GM18505 (cell line): ENCODE measurements around the gene RUNX2.

Experiments used
- ATAC-seq: cut with Tn5 transposase; IDR thresholded peaks from one replicate; pipeline ENCODE4 v1.9.1; 2021; ENCODE audit not compliant: unreplicated experiment
- POLR2A ChIP-seq: IDR thresholded peaks from 4 replicates; pipeline ENCODE4 v1.6.1; 2011; ENCODE audit warnings: borderline replicate concordance; ENCODE audit not compliant: insufficient read depth, insufficient read length; ENCODE audit errors: extremely low read depth

RUNX2 gene

DNA sequence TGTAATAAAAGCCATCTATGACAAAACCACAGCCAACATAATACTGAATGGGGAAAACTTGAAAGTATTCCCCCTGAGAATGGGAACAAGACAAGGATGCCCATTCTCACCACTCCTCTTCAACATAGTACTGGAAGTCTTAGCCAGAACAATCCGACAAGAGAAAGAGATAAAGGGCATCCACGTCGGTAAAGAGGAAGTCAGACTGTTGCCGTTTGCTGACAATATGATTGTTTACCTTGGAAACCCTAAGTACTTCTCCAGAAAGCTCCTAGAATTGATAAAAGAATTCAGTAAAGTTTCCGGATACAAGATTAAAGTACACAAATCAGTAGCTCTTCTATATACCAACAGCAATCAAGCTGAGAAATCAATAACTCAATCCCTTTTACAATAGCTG lies 14.0 kb upstream of the RUNX2 start:
- TF ChIP-seq POLR2A, result no peak
- no peak for ATAC-seq

DNA sequence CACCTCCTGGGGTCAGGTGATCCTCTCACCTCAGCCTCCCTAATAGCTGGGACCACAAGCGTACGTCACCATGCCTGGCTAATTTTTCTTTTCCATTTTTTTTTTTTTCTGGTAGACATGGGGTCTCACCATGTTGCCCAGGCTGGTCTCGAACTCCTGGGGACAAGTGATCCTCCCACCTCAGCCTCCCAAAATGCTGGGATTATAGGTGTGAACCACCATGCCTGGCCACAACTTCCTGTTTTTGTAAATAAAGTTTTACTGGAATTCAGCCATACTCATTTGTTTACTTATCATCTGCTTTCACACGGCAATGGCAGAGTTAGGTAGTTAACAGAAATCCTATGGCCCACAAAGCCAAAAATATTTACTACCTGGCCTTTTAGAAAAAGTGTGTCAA lies 7.8 kb upstream of the RUNX2 start:
- no peak for TF ChIP-seq POLR2A
- ATAC-seq, result no peak

DNA sequence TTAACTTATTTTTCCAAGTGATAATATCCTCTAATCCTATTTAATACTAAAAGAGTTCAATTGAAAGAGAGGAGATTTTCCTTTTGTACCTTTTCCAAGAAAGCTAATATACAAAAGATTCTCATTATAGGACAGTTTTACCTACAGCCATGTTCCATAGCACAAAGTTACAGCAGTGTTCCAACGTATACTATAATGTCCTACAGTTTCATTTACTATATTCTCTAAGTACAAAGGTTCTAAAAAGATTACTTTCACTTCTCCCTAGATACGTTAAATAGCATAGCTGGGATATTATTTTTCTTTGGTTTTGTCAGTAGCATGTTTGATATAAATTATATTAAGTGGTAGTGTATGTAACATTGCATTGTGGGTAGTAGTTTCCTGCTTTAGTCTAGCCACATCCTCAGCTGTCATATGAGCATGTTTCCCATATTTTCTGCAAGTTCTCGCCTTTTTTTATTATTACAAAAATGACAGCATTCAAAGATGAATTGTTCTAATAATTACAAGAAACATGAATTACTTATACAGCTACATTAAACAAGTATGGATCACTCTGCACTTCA lies 4.4 kb upstream of the RUNX2 start:
- no peak for TF ChIP-seq POLR2A
- ATAC-seq, result no peak

DNA sequence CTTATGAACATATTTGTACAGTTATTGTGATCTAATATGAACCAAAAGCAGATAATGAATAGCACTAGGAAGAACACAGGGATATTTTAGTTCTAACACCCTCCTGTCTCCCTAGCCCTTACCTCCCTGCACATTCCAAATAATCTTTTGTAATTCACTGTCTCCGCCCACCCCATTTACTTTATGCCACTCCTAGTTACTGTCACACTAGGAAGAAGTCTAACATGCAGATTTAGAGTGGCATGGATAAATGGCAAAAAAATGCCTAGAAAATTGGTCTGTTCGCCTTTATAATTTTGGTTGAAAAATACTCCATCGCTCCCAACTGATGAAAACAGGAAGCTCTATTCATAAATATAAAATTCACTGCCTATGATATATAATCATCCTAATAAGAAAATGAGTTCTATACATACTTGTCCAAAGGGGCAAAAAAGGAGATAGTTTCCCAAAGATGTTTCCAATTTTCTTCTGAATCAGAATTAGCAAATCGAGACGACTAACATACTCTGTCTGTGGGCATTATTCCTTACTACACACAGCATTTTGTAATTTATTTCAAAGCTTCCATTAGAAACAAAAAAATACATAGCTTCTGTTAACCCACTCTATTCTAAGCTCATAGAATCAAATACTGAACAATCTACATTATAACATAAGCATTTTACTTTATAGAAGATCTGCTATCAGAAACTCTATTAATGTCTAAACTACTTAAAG lies 1.3 kb upstream of the RUNX2 start:
- ATAC-seq, result no peak

DNA sequence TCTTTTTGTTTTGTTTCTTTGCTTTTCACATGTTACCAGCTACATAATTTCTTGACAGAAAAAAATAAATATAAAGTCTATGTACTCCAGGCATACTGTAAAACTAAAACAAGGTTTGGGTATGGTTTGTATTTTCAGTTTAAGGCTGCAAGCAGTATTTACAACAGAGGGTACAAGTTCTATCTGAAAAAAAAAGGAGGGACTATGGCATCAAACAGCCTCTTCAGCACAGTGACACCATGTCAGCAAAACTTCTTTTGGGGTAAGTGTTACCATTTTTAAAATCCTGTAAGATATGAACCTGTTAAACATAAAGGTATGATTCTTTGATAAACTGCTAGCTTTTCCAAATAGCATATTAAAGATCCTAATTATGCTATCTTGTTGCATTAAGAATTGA lies 393 bp downstream of the RUNX2 start:
- TF ChIP-seq POLR2A, result no peak
- ATAC-seq, result no peak

More for the DNA sequence above, 1.3 kb upstream of the RUNX2 start:
- no peak for TF ChIP-seq POLR2A

DNA sequence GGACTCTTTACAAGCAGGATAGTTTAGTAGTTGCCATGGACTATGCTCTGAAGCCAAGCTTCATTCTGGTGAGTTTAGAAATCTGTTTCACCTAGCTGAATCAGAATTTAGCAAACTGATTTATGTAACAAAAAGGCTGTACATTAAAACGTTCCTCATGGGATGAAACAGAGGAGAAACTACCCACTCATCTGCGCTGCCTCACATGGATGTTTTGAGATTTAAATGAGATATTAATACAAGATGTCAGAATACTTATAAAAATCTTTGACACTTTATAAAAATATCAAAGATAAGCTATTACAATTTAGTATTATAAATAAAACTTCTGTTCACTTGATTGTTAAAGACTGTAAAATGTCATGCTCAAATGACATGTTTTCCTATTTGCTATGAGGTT lies 16.8 kb downstream of the RUNX2 start:
- TF ChIP-seq POLR2A, result no peak
- no peak for ATAC-seq

DNA sequence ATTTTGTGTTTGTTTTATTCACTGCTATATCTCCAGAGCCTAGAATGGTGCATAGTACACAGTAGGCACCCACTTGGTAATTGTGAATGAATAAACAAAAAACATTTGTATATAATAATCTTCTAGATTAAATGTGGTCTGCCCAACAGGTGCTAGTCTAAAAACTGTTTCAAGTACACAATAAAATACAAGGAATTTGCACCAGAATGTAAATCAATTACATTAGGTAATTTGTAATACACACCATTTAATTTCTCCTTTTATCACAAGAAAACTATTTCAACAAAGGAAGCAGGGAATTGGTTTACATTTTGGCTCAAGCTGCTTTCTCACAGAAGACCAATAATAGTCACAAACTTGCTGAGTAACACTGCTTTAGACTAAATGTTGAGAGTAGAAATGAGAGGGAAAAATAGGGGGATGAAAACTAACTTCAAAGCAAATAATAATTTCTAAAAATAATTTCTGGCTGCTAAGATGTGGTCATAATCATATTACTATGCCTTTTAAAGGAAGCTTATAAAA lies 22.1 kb downstream of the RUNX2 start:
- no peak for ATAC-seq
- TF ChIP-seq POLR2A, result no peak

DNA sequence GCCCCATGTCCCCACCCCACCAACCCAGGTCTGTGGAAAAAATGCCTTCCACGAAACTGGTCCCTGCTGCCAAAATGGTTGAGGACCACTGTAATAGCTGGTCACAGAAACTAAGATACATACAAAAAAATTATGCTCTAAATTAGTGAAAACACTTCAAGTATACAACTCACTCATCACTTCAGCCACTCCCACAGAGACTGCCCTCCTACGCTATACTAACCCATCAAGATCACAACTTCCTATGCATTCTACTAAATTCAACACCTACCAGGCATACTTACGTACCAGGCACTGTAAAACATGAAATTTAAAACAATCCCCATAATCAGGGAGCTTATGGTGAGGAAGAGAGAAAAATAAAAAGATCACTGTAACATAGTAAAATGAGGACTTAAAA lies 22.9 kb downstream of the RUNX2 start:
- TF ChIP-seq POLR2A, result no peak
- no peak for ATAC-seq

DNA sequence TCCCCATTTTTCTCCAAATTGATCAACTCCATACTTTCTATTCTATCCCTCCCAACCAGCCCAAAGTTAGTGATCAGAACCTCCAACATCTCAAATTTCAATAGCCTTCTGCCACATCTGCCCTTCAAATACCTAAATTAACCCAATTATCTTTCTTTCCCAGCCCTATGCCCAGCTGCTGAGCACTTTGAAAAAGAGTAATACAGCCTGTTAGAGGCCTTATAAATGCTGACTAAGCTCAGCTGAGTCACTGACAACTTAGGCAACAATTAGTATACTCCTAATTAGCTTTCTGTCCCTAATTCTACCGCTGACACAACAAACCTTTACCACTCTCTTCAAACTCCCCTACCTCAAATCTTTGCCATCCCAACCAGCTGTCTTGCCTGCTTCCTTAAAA lies 23.5 kb downstream of the RUNX2 start:
- ATAC-seq, result no peak
- TF ChIP-seq POLR2A, result no peak

- ATAC-seq, result no peak
Measured at GRCh38 chr6:45353654-45354053, 25.5 kb downstream of the RUNX2 start.

GRCh38 chr6:45364466-45364865 lies 36.3 kb downstream of the RUNX2 start:
- no peak for TF ChIP-seq POLR2A
- ATAC-seq, result no peak

More at GRCh38 chr6:45353654-45354053, 25.5 kb downstream of the RUNX2 start:
- TF ChIP-seq POLR2A, result no peak

- no peak for ATAC-seq
- no peak for TF ChIP-seq POLR2A
Measured at GRCh38 chr6:45365036-45365435, 36.9 kb downstream of the RUNX2 start.

DNA sequence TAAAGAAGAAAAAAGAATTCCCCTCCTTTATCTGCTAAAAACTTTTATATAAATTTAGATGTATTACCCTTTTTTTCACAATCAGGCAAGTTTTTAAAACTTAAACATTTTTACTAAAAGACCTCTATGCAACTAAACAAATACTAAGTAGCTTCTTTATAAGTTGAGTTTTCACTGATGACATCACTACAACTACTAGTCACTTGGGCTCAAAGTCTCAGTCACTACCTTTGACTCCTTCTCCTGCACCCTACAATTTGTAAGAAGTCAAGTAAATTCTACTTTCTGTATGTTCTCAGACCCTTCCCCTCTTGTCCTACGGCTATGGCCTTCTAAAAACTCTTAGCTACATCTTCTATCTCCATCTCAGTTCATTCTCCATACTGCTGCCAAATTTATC lies 38.4 kb downstream of the RUNX2 start:
- TF ChIP-seq POLR2A, result no peak
- no peak for ATAC-seq

GRCh38 chr6:45367999-45368398 lies 39.9 kb downstream of the RUNX2 start:
- TF ChIP-seq POLR2A, result no peak
- ATAC-seq, result no peak
